Astrocyte (in vitro differentiated cells and primary cell): ENCODE data around the gene ITGB2.

ENCODE experiments used
- CTCF ChIP-seq: IDR thresholded peaks from 2 replicates; pipeline ENCODE4 v1.5.1; 2011; ENCODE audit warnings: low read depth, mild to moderate bottlenecking, inconsistent platforms, low read length, moderate library complexity; ENCODE audit not compliant: insufficient read depth
- EZH2 ChIP-seq: IDR thresholded peaks from 2 replicates; pipeline ENCODE4 v1.6.1; 2012; ENCODE audit warnings: mild to moderate bottlenecking, low read length, inconsistent platforms; ENCODE audit not compliant: insufficient read depth

GRCh38 chr21:44856131-44856530 is 64.6 kb downstream of the ITGB2 start:
- no peak for TF ChIP-seq CTCF
- TF ChIP-seq EZH2, result no peak
